ENCODE measurements around the gene CACNA1E.

Gene CACNA1E

DNA sequence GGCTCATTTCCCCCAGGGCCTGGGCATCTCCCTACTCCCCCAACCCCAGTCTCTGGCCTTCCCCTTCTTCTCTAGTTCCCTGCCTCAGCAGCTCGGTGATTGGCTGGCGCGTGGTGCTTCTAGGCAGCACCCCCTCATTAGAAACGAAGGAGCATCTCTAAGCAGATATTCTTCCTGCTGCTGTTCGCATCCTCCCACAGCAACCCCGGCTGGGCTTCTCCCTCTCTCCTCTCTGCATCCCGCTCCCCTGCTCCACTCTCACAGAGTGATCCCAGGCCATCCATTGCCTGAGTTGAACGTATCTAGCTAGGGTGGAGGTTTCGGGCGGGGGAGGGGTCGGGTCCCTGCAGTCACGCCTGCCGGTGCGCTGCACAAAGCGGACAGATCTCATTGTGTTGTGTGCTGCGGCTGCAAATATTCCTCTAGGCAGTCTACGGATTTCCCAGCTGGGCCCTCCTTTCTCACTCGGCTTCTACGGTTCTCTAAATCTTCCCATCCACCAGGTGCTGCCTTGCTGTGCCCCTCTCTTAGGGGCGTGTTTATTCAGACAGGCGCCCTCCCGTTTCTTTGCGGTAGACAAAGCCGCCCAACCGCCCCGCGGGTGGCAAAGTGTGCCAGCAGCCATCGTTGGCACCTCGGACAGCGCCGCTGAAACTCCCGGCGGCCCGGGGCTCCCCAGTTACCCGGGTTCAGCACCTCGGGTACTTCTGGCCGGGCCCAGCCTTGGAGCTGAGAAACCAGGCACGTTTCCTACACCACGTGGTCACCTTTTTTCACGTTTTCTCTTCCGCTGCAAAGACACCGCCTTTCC, 2.2 kb downstream of the CACNA1E start:
- no peak for DNase-seq

DNA sequence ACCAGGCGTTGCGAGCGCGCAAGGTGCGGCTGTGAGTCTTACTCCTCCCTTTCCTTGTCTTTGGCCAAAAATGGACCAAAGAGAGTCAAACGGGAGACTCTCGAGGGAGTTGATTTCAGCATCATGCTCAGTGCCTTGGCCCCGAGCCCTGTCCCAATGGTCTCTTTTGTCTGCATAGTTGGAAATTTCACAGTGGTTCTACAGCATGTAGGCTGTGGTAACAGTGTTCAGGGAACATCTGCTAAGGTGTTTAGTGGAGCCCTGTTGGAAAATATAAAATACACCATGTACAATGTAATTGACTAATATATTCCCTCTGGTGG, 2.7 kb downstream of the CACNA1E start:
- no peak for DNase-seq

- DNase-seq, result no peak
These were observed 5.5 kb downstream of the CACNA1E start for GRCh38 chr1:181488866-181489265.

DNA sequence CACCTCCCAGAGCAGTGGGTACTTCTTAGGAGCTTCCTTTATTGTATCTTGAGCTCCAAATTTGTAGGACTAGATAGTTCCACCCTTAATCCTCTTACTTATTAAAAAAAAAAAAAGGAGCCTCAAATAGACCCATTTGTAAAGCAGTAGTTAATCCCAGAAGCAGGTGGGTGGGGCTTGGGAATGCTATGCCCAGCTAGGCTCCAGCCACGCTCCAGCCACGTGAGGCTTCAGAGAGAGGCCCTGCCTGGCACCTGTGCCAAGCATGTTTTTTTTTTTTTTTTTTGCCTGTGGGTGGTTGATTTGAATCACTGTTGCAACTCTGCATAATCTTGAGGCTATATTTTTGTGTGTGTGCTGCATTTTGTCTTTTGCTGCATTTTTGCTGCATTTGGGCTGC, 7.0 kb downstream of the CACNA1E start:
- no peak for DNase-seq

DNA sequence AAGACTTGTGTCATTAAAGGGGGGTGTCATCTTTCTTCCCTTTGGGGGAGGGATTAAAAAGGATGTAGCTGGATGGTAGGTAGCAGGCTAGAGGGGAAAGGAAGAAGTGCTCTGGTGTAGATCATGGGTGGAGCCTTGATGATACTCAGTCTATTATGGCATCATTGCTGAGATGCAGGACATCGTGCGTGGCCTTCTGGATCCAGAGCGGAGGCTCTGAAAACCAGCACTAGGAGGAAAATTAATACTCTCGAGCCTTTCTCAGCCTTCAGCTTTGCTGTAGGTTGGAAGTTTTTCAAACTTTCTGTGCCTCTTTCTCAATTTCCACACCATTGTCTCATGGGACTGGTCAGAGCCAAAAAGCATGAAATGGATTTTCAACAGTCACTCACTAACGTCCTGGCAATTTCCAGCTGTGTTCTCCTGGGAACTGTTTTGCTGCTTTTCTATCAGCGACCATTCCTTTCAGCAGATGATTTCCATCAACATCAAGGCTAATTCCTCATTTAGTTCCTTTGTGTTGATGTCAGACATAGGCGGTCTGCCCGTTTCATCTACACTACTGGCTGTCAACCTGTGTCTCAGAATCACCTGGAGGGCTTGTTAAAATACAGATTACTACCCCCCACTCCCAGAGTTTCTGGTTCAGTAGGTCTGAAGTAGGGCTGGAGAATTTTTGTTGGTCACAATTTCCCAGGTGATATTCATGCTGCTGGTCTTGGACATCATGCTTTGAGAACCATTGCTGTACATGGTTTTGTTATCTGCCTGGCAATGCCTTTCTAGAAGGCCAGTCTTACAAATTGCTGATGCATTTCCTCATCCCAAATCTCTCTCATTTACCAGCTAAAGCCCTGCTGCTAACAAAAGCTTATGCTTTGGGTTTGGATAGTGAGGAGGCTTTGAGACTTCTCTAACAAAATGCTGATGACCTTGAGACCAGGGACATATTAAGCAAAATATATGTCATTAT, 7.7 kb downstream of the CACNA1E start:
- DNase-seq, result no peak

DNA sequence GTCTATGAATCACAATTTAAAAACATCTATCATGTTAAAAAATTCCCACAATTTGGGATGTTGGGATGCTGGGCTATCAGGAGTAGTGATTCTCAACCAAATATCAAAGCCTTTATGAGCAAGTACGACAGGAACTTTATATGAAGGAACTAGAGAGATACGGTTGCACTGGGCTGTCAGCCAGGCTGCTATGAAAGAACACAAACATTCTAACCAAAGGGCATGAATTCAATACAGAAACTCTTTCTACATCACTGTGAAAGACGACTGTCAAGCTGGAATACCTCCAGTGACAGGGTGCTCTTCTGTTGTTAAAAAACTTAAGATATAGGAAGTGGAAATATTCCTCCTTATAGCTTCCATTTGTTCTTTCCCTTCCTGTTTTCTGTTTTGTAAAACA, 9.8 kb downstream of the CACNA1E start:
- DNase-seq, result no peak

DNA sequence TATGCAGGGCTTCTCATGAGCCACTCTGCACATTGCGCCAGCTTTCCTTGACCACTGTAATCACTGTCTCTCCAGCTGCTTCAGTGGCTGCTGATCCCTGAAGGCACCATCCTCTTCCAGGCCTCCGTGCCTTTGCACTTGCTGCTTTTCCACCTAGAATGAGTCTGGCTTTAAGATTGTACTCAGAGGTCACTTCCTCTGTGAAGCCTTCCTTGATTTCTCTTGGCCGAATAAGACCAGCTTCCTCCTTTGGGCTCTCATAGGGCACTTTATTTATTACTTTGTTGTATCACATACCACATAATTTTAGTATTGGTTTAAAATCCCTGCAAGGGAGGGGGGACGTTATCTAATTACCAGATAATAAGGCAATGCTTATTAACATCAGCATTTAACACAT, 10.6 kb downstream of the CACNA1E start:
- no peak for DNase-seq

DNA sequence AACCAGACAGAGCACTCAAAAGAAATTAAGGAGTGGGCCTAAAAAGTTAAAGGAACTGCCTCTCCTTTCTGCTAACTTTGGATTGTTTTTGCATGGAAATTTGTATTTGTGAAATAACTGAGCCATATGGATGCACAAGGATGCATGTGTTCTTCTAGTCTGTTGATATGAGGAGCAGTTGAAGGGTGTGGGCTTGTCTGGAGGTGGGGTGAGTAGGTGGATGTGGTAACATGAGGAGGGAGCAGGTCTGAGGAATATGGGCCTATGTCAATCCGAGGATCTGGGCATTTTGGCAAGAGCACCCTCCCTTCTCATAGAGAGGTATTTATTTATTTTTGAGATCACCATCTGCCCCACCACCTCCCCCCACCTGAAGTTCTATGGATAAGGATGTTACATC, 13.4 kb downstream of the CACNA1E start:
- no peak for DNase-seq

DNA sequence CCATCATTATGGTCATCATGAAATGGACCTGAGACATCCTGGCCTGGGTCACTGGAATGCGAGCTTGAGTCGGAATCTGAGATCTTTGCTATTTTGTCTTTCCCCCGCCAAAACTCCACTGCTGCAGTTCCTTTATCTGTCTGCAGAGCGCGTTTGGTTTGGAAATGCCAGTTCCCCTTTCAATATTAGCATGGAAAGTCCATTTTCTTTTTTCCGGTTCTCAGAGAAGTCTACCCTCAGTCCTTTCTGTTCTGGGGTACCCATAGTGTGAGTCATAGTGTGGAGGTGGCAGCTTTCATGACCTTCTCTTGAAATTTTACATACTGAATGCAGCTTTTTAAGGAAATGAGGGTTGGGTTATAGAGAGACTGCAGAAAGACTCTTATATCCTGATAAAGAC, 14.6 kb downstream of the CACNA1E start:
- no peak for DNase-seq

- DNase-seq, result no peak
These were observed 16.5 kb downstream of the CACNA1E start for GRCh38 chr1:181499825-181500224.

DNA sequence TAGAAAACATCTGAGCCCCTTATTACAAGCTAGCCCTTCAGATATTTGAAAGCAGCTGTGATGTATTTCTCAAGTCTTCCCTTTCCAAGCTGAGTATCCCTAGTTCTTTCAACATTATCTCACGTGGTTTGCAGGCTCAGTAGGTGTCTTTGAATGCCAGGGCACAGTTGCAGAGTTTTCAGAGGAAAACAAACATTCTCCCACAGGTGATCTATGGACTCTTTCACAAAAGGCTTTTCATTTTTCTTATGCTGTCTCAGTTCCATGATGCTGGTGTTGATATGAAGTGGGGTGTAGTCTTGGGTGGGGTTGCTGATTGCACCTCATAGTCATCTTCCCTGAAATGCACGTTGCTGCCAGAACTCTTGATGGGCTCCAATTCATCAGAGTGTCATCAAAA, 17.3 kb downstream of the CACNA1E start:
- no peak for DNase-seq

DNA sequence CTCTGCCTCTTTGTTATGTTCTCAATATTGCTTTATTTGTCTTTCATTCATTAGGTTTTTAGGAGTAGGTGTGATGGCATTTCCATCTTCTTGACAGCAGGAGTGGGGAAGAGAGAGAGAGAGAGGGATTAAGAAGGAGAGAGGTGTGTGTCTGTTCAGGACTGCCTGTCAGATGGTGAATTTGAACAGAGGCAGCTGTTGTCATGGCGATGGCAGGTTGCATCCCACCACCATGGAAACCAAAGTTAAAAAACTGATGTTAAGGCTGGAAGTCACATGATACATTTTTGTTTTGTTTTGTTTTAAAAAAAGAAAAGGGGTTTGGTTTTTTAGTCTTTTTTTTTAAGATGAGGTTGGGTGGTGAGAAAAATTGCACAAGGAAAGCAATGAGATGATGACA, 18.3 kb downstream of the CACNA1E start:
- DNase-seq, result no peak

- DNase-seq, result no peak
These were observed 20.0 kb downstream of the CACNA1E start for GRCh38 chr1:181503171-181503810.

GRCh38 chr1:181504399-181504842, 21.1 kb downstream of the CACNA1E start:
- no peak for DNase-seq

GRCh38 chr1:181506563-181507353, 23.4 kb downstream of the CACNA1E start:
- DNase-seq, result no peak

- DNase-seq, result no peak
These were observed 25.3 kb downstream of the CACNA1E start for GRCh38 chr1:181508486-181509165.

DNA sequence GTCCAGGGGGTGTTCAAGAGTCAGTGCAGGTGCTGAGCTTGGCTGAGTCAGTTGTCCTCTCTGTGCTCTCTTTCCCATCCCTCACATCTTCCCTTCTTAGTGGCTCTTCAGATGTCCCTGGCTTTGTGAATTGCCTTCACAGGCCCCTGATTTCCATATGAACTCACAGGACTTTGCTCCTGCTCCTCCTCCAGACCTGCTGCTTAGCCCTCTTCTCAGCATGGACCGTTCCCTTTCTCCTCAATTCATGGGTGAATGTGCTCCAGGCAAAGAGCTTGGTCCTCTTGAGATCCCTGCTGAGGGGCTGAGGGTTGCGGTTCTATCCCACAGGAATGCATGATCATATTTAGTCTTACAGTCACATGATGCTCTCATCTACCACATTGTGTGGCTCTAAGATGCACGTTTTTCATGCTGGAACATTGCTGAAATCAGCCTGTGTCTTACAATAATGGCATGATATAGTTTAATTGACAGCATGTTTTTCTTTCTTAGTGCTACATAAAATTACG, 30.5 kb downstream of the CACNA1E start:
- DNase-seq, result no peak

- DNase-seq, result no peak
These were observed 31.3 kb downstream of the CACNA1E start for GRCh38 chr1:181514298-181515290.

- no peak for DNase-seq
These were observed 33.4 kb downstream of the CACNA1E start for GRCh38 chr1:181516706-181517105.

DNA sequence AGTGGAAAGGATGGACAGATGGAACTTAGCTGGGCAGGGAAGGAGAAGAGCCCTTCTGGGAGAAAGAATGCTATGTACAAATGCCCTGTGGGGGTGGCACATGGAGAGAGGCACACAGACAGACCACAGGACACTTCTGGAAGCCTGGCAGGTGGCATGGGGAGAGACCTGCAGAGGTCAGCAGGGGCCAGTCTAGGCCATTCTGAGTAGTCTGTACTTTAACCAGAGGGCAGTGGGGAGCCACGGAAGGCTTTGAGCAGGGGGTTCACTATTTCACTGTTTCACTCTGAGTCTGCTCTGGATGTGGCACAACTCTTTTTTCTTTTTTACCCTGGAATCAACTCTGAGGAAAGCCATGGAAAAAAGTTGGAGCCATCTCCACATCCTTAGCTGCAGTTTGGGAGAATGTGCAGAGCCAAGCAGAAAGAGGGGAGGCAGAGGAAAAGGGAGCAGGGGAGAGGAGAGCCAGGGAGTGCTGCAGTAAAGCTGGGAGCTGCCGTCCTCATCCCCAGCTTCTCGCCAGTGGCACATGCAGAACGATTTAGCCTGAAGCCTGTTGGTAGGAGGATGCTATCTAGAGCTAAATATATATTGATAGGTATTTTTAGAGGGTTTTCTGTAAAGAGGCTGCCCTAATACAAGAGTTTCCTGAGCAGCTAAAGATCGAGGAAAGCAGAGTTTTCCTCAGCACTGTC, 34.0 kb downstream of the CACNA1E start:
- no peak for DNase-seq

Measured in GDM1 (cell line).